Right lobe of liver (tissue), 4 donors: ENCODE results near the gene C5AR2.

ENCODE experiments used
- CTCF ChIP-seq, 4 donors: fragments of 200-600 bp in 3 of 4; fragments of 450-650 bp in 1 of 4; IDR thresholded peaks; one replicate each; pipeline versions ENCODE4 v1.5.1 to v1.8.0; 2016 to 2022; ENCODE audit warnings: antibody characterized with exemption in 4 of 4, mild to moderate bottlenecking in 2 of 4
- POLR2A ChIP-seq: fragments of 450-650 bp; IDR thresholded peaks from one replicate; pipeline ENCODE4 v1.6.1; 2017; ENCODE audit warnings: antibody characterized with exemption, mild to moderate bottlenecking
- donor health status: DM: no; HTN: no; CAD: no.
- donor health status: DM: no; HTN: no; CAD: no.
- donor health status: DM: no; HTN: yes; CAD: no.

DNA sequence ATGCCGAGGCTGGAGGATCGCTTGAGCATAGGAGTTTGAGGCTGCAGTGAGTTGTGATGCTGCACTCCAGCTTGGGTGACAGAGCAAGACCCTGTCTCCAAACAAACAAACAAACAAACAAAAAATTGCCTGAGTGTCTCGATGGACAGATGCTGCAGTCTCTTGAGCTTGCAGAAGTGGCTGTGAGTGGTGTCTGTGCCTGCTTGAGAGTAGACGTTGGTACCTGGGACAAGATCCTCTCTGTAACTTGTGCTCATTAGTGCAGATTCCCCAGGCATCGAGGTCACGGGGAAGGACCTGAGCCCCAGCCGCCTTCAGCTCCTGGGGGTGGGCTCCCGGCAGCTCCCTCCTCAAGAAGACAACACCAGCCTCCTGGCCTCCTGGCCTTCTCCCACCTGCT lies 8.6 kb upstream of the C5AR2 start:
- TF ChIP-seq CTCF (IDR thresholded peaks at IDR 0.05) (no peak), POLR2A (no peak)
